Femur (tissue), 1 donor: ENCODE measurements around the gene ARVCF.

Experiments used
- DNase-seq: peaks from one replicate; pipeline ENCODE4 v3.0.0-alpha.2; 2017

The ARVCF gene

DNA sequence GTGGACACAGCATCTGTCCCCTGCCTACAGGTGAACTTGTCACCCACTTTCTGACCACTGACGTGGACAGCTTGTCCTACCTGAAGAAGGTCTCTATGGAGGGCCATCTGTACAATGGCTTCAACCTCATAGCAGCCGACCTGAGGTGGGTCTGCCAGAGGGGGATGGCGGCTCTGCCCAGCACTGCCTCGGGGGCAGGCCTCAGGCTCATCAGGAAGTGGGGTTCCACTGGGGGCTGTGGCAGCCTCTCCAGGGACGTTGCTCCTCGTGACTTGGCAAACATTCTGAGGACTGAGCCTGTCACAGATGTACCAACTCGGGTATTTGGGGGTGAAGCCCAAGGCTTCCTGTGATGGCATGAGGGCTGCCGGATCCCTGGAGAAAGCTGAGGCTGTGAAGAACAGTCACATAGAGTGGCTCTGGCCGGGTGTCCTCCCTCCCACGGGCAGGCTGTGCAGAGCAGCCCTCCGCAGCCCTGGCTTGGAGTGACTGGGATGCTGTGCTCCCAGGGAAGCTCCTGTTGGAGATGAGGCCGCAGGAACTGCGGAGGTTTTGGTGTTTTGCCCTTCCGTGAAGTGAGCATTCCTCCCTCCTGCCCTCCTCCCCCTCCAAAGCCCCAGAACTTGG is 36.9 kb upstream of the ARVCF start:
- no peak for DNase-seq

DNA sequence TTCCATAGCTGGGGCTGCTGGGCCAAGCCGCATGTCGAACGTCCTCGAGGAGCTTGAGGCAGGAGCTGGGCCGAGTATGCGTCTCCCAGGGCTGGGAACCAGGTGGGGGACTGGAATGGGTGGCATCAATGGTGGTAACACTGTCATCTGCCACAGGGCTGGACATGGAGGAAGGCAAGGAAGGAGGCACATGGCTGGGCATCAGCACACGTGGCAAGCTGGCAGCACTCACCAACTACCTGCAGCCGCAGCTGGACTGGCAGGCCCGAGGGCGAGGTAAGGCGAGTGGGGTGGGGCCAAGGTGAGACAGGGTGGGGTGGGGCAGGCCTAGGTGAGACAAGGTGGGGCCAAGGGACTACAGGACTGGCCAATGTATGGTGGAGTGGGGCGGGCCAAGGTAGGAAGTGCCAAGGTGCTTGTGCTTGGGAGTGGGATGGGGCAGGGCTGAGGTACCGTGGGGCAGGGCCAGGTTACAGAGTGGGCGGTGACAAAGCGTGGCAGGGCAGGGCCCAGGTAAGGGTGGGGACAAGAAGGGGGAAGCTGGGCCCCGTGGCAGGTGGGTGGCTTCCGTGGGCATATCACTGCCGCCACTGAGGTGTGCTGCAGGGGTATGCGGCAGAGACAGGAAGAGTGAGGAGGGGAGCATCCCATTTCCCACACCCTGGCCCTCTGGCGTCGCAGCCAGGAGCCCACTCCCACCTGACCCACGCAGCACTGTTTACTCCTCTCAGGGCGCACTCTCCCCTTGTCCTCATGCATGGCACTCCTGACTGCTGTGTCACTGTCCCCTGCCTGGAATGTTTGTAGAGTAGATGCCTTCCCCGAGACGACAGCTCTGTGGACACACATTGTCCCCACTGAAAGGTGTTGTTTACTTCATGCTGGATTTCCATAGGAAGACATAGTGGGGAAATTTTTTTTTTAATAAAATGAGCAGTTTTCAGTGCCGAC is 36.0 kb upstream of the ARVCF start:
- no peak for DNase-seq

DNA sequence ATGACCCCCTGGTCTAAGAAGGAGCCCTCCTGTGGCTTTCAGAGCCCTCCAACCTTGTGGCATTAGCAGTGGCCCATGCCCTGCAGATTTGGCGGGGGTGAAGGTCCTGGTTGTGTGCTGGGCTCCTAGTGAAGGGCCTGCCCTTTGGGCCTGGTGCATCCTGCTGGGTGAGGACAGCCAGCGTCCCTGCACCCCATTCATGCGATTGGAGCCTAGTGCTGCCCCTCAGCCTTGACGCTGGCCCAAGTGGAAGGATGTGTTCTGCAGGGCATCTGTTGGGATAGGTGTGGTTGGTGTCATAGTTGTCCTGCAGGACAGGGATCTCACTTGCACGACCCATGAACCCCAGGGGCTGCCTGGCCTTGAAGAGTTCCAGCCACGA is 35.3 kb upstream of the ARVCF start:
- DNase-seq: no peak

DNA sequence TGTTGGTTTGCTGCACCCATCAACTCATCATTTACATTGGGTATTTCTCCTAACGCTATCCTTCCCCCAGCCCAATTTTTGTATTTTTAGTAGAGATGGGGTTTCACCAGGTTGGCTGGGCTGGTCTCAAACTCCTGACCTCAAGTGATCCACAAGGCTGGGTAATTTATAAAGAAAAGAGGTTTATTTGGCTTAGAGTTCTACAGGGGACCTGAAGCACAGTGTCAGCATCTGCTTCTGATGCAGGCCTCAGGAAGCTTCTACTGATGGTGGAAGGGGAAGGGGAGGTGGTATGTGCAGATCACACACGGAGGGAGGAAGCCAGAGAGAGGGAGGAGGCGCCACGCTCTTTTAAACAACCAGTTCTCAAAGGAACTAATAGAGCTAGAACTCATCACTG is 30.1 kb upstream of the ARVCF start:
- no peak for DNase-seq

DNA sequence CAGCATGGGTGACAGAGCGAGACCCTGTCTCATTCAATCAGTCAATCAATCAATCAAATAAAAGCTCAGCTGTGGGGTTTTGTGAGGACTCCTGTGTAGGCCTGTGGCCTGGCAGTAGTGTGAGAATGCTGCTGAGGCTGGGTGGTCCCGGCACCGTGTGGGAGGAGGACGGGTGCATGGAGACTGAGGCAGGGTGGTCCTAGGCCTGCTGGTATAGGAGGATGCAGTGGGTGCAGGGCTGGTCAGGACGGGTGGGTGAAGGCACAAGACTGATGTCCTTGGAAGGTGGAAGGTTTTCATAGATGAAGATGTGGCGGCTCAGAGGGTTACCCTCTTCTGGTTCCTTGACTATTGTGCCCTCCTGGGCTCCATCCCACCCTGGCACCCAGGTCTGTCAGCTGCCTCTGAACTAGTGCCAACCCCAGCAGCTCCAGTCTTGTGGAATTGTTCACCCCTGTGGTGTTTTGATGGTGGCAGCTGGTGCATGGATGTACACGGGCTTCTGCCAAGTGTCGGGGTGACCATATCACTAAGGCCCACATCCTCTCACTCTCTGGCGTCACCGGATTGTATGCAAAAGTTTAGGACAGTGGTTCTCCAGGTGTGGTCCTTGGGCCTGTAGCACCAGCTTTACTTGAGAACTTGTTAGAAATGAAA is 28.0 kb upstream of the ARVCF start:
- DNase-seq: no peak

DNA sequence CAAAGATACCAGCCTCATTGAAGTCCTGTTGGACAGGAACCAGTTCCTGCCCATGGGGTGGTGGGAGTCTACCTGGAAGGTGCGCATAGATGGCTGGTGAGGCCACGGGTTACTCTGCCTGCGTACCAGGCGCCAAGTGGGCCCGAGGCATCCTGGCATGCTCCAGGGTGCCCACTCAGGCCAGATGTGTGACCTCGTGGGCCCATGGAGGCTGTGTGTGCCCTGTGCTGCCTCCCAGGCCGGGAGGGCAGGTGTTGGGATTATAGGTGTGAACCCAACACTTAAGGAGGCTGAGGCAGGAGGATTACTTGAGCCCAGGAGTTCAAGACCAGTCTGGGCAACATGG is 27.3 kb upstream of the ARVCF start:
- no peak for DNase-seq

DNA sequence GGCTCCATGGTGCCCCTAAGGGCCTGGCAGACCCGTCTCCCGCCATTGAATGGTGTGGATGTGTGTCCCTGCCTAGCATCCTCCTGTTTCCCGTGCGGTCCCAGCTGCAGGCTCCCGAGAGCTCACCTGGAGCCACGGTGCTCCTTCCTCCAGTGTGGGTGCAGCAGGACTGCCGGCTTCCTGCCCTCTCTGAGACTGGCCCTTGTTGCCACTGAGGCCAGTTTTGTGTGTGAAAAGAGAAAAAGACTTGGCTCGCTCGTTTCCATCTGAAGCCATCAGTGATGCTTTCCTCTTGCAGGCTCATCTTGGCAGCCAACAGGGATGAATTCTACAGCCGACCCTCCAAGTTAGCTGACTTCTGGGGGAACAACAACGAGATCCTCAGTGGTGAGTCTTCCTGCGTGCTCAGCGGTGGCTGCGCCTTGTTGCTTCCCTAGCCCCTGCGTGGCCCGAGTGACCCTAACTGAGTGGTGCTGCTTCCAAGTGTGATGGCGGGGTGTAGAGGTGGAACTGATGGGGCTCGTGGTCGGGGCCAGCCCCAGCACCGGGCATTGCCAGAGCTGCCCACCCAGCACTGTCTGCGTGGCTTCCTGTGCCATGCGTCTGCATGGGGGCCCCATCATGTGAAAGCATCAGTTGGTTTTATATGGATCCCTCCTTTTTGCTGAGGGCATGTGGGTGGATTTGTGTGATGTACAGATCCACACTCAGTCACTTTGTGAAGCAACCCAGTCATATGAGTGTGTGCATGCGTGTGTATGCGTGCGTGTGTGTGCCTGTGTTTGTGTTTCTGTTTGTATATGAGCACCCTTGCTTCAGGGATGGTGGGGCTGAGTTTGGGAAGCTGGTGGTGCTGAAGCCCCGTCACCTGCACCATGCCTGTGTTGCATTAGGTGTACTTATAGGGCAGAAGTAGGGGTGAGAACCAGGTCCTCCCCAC is 26.7 kb upstream of the ARVCF start:
- no peak for DNase-seq

DNA sequence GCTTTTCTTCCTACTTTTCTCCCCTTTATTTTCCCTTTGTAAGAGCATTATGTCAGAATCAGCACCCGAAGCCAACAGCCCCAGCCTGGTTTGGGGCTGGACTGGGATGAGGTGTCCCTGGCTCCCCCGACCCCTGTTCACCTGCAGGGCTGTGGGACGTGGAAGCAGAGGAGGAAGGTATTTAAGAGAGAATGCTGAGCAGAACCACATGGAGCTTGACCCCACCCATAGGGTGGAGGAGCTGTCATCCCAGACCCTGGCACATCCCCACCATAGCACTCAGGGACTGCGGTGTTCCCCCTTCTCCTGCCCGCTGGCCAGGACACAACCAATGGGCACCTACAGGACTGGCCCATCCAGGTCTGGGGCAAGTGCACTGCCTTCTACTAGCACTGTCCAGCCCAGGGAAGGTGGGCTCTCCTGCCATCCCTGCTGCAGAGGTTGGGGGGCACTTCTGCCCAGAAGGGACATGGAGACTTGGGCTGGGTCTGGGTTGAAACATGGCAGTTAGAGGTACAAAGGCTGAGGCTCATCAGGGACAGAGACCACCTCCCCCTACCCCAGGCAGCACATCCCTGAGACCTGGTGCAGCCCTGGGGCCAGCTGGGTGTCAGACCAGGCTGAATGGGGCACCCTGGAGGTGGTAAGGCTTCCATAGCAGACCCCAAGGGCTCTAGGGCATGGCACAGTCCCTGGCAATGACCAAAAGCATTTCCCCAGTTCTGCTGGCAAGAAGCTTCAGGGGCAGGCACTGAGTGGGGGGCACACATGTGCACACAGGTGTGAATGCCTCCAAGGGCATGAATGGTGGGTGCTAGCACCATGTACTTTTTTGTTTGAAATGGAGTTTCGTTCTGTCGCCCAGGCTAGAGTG is 23.9 kb upstream of the ARVCF start:
- DNase-seq: no peak

DNA sequence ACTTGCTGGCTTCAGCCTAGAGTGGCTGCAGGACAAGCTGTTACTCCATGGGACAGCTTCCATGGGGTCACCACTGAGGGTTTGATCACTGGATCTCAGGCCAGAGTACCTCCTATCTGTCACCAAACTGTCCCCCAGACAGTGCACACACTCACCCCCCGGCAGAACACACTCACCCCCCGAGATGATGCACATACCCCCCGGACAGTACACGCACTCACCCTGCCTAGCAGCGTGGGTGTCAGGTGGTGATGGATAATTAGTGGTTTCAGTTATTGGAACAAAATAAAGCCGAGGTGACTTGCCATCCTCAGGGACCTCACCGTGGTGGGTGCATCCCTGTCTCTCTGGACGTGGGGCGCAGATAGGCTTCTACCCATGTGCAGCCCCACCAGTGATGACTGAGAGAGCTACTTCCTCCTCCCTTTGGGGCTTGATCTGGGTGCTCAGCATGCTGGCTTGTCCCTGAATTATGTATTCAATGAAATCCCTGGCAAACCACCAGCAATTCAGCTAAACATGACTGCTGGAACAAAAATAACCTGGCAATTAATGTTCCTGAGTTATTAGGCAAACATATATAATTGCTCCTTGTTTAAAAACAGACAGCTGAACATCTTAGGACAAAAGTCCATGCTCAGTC is 23.2 kb upstream of the ARVCF start:
- no peak for DNase-seq

DNA sequence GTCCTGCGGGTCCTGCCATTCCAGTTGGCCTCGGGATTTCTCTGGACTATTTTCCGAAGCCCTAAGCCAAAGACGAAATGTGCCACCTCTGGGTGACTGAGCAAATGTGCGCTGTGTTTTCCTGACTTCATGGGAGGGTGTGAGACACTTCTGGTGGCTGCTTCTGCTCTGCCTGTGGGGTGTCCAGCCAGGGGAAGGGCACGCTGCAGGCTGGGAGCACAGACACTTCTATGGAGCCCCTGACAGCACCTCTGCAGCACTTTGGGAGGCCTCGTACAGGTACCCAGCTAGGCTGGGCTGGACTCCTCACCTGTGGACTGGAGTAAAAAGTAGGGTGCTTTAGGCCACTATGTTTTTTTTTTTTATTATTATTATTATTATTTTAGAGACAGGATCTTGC is 22.0 kb upstream of the ARVCF start:
- no peak for DNase-seq

DNA sequence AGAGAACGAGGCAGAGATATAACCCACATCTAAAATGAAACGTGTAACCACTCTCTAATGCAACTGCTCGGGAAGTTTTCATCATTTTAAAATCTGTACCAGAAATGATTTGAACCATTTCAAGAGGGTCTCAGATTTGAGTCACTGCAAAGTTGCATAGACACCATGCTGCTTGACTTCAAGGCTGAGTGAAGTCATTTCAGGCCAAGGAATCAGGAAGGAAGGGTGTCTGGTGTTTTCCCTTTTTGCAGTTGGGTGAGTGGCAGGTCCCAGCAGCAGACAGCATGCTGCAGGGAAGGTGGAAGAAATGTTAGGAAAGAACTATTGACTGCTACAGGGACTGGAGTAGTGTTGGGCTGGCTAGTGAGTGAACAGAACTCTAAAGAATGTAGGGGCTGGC is 20.8 kb upstream of the ARVCF start:
- no peak for DNase-seq

DNA sequence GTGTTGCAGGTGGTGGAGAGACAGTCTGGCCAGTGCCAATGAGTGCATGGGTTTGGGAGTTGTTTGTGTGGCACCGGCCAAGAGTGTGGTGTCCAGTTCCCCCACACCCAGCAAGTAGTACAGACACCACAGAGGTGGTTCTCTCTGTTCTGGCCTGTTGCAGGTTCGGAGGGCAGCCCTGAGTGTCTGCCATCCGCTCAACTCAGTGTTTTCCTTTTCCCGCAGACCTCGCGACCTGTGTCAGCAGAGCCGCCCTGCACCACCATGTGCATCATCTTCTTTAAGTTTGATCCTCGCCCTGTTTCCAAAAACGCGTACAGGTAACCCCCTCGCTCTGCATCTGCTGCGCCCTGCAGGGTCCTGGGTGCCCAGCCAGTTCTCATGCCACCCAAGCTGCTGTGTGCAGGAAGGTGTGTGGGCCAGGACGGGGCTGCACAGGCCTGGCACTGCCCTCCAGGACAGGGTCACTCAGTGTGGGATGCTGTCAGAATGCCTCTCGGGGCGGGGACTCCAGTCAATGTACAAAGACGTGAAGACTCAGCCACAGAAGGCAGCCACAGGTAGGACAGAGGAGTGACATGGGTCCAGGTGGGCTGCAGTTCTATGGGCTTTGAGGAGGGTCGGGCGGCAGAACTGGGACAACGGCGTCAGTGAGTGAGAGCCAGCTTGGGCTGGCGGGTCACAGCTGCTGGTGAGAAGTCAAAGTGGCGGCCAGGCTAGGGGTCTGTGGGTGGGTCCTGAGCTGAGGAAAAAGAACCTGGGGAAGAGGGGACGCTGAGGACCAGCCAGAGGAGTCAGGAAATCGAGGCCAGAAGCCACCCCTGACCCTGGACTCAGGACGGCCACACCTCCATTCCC is 20.1 kb upstream of the ARVCF start:
- no peak for DNase-seq

DNA sequence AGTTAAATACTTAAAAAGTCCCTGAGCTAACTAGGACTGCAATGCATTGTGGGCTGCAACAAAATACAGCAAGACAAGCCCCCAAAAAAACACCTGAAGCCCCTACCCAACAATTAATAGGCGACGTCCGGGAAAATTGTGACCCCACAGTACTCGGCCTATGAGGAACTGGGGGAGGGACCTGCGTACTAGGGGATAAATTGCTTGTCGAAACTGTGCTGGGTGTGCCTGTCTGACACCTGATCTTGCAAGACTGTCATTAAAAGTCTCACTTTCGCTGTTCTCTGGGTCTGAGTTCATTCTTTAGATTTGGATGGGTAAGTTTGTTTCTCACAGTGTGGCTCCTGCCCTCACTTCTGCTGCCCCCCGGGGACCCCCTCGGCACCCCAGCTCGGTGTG is 19.5 kb upstream of the ARVCF start:
- DNase-seq: no peak

DNA sequence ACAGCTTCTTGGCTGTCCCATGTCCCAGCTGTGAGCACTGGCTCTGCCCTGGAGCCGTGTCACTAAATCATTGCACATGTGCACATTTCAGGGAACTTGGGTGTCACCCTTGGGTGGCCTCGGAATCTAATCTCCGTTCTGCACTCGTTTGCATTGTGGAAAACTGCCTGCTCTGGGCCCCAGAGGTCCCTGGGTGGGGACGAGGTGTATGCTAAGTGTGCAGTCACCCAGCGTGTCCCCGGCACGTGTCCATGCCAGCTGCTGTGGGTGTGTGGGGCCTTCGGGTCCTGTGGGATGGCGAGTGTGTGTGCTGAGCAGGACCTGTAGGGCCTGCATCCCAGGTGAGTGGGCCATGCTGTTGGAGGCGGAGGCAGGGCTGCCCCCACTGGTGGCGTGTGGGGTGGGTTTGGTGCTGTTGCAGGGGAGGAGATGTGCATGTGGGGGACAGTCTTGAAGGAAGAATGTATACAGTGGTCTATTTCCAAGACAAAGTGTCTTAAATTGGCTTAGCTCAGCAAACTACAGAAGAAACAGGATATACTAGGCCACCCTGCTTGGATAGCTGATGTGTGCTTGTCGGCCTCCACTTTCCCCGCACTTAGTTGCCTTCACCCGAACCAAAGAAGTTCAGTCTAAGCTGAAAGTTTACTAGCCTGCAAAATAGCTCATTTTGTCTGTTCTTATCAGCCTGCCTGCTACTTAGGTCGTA is 18.9 kb upstream of the ARVCF start:
- DNase-seq: no peak

DNA sequence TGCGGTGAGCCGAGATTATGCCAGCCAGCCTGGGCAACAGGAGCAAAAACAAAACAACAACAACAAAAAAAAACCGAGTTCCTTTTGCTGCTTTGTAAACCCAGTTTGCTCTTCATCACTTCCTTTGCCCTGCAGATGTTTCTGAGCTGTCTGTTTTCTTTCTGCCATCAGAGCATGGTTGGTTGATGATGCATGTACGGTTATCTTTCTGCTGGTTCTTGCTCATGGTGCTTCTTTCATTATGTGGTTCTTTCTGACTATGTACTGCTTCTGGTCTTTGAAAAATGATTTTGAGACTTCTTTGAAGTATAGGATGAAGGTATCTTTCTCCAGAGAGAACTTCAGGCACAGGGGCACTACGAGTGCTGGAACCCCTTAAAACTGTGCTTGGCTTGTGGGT is 17.5 kb upstream of the ARVCF start:
- DNase-seq: no peak

DNA sequence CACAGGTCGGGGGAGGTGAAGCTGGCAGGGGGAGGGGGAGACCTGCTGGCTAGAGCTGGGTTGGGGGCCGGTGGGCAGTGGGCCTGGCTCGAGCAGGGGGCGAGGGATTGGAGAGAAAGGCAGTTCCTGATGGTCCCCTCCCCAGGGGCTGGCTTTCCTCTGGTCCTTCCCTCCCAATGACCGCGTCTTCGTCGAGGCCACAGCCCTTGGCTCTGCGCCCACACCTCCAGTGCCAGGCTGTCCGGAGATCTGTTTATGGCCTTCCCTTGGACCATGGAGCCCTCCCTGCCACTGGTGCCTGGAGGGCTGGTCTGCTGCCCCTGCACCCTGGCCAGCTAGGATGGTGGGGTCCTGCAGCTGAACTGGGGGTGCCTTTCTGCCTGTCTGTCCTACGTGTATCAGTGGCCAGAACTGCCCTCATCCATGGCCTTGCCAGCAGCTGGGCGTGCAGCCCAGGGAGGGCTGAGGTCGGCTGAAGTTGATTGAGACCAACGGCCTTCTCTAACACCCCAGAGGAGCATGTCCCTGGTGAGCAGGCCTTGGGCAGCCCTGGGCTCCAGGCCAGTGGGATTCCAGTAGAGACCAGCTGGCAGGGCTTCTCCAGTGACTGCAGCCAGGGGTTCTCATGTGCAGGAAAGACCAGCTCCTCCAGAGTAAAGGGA is 16.6 kb upstream of the ARVCF start:
- DNase-seq: no peak

DNA sequence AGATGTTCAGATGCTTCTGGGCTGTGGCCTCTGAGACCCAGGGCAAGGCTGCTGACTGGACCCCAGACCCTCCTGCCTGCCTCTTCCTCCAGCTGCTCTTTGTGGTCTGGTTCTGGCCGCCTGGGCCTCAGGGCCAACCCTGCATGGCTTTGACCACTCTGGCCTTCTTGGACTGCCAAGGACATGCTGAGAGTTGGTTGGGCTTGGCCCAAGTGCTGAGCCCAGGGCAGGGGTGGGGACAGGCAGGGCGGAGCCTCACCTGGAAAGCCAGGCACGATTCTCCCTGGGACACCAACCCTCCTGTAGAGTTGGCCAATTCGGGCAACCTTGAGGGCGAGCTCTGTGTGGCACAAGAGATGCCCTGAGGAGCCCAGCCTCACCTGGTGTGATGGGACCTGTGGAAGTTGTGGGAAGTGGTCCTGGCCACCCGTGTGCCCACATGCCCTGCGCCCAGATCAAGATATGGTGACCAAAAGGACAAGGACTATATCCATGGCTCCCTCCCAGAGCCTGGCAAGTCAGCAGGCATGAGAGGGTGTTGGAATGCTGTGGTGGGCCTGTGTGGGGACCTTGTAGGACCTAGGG is 15.9 kb upstream of the ARVCF start:
- DNase-seq: no peak

DNA sequence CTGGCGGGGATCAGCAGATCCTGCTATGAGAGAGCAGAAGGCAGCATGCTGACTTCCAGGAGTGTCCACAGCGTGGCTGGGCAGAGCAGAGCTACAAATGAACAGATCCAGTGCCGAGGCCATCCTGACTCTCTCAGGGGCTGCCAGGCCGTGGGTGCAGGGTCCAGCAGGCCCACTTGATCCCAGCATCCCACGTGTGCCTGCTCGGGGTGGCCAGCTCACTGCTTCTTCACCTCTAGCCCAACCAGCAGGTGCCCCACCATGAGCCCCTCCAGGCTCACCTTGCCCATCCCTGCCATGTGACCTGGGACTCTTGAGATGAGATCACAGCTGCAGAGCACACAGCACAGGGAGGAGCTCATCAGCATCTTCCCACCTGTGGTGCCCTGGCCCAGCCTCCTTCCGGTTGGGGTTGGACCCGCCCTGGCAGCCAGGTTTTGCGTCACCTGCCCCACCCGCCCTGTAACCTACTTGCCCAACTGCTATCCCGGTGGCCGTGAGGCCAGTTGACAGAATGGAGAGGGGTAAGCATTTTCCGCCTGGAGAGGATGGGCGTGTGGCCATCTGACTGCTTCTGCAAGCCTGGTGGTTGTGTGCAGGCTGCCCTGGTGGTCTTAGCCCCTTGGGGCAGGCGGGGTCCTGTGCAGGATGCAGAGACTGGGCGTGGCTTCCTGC is 15.2 kb upstream of the ARVCF start:
- no peak for DNase-seq
